Keratinocyte (primary cell): ENCODE results near the gene TAF4B. TPM values are rescaled to one million over a fixed set of nuclear protein-coding genes. Genes with fewer than 3 reads are reported as not detected.

Experiments
- DNase-seq: peaks from one replicate; pipeline ENCODE4 v3.0.0-alpha.2; 2011; ENCODE audit warnings: low read depth, missing footprints, low spot score
- FAIRE-seq: peaks from 2 replicates; lab custom pipeline; 2011; peaks lifted over from hg19 to GRCh38; lab: Jason Lieb, UNC
- H2AFZ ChIP-seq: 2 replicates; pipeline ENCODE4 v1.6.0; 2012; ENCODE audit warnings: low read length, control low read depth, inconsistent platforms; ENCODE audit not compliant: control insufficient read depth
- H3K27ac ChIP-seq: 2 replicates; pipeline ENCODE4 v1.5.1; 2011; ENCODE audit warnings: low read length; ENCODE audit not compliant: control insufficient read depth, insufficient read depth
- H3K27me3 ChIP-seq: 3 replicates; pipeline ENCODE4 v1.6.0; 2011; ENCODE audit warnings: low read length; ENCODE audit not compliant: control insufficient read depth, insufficient read depth; ENCODE audit errors: extremely low read depth
- H3K36me3 ChIP-seq, 2 experiments: 2 replicates in 1 of 2; 3 replicates in 1 of 2; pipeline ENCODE4 v1.5.1; 2011; ENCODE audit warnings: low read length in 2 of 2, mild to moderate bottlenecking in 1 of 2; ENCODE audit not compliant: control insufficient read depth in 2 of 2, insufficient read depth in 2 of 2; ENCODE audit errors: extremely low read depth in 1 of 2
- H3K4me1 ChIP-seq: 3 replicates; pipeline ENCODE4 v1.5.1; 2011; ENCODE audit warnings: low read length; ENCODE audit not compliant: control insufficient read depth, insufficient read depth; ENCODE audit errors: extremely low read depth
- H3K4me2 ChIP-seq: 3 replicates; pipeline ENCODE4 v1.6.0; 2011; ENCODE audit warnings: low read depth, low read length; ENCODE audit not compliant: control insufficient read depth, insufficient read depth; ENCODE audit errors: extremely low read depth
- H3K4me3 ChIP-seq, 3 experiments: fragments of 200-600 bp in 1 of 3; sonication (generic) in 1 of 3; 2 replicates in 2 of 3; 3 replicates in 1 of 3; pipeline ENCODE4 v1.5.1; 2011 to 2016; ENCODE audit warnings: low read length in 3 of 3, mild to moderate bottlenecking in 3 of 3, control low read depth in 2 of 3, inconsistent platforms in 1 of 3, low read depth in 1 of 3, mixed read lengths in 1 of 3, mixed run types in 1 of 3, moderate library complexity in 1 of 3; ENCODE audit not compliant: control insufficient read depth in 2 of 3, insufficient read depth in 2 of 3; ENCODE audit errors: extremely low read depth in 1 of 3
- H3K79me2 ChIP-seq: 2 replicates; pipeline ENCODE4 v1.6.0; 2012; ENCODE audit warnings: low read length; ENCODE audit not compliant: control insufficient read depth, insufficient read depth
- H3K9ac ChIP-seq: 3 replicates; pipeline ENCODE4 v1.6.0; 2011; ENCODE audit warnings: low read length; ENCODE audit not compliant: control insufficient read depth, insufficient read depth; ENCODE audit errors: extremely low read depth
- H3K9me1 ChIP-seq: 3 replicates; pipeline ENCODE4 v1.6.0; 2011; ENCODE audit warnings: low read length; ENCODE audit not compliant: control insufficient read depth, insufficient read depth; ENCODE audit errors: extremely low read depth
- H3K9me3 ChIP-seq: 2 replicates; pipeline ENCODE4 v1.5.1; 2012; ENCODE audit warnings: low read depth, low read length; ENCODE audit not compliant: control insufficient read depth
- H4K20me1 ChIP-seq: 3 replicates; pipeline ENCODE4 v1.6.0; 2011; ENCODE audit warnings: low read length; ENCODE audit not compliant: control insufficient read depth, insufficient read depth; ENCODE audit errors: extremely low read depth
- EZH2 ChIP-seq: IDR thresholded peaks from one replicate; pipeline ENCODE4 v1.6.1; 2012; ENCODE audit warnings: inconsistent platforms, mild to moderate bottlenecking, low read length, moderate library complexity
- dilution Hi-C: fragments of 300-500 bp; cut with MboI; formaldehyde crosslinking; loops from one replicate; pipeline ENCODE4 v1.7.0; 2020; ENCODE audit warnings: low sequenced_read_pairs; ENCODE audit not compliant: extremely low pct_ligation_motif_present
- polyA plus RNA-seq, 5 experiments: library from polyadenylated mRNA; depleted of rRNA in 3 of 5; stranded (reverse) in 3 of 5; stranded (forward) in 1 of 5; unstranded in 1 of 5; fragments of >200 nt; gene quantifications; 1 replicate in 1 of 5; 2 replicates in 3 of 5; 3 replicates in 1 of 5; pipeline versions ENCODE4 v1.2.1 to v1.2.3, GENCODE V29; 2011 to 2012; ENCODE audit warnings: missing spikeins in 2 of 5, low read depth in 1 of 5, low replicate concordance in 1 of 5
- TF ChIP-seq, protein P1 (sequence below), 3 experiments: IDR thresholded peaks in 1 of 3; conservative IDR thresholded peaks in 1 of 3; optimal IDR thresholded peaks in 1 of 3; 2 replicates in 2 of 3; 3 replicates in 1 of 3; pipeline versions ENCODE3 to v1.5.1; 2011; ENCODE audit warnings: low read length in 3 of 3, mild to moderate bottlenecking in 3 of 3, moderate library complexity in 2 of 3, control low read depth in 1 of 3, inconsistent platforms in 1 of 3; ENCODE audit not compliant: insufficient read depth in 2 of 3; ENCODE audit errors: extremely low read depth in 1 of 3

Gene TAF4B
- polyA plus RNA-seq, 1 donor (not counting 4 experiments of a cell fraction or from before 2014, with no cell fraction given), result 5.9 TPM

DNA sequence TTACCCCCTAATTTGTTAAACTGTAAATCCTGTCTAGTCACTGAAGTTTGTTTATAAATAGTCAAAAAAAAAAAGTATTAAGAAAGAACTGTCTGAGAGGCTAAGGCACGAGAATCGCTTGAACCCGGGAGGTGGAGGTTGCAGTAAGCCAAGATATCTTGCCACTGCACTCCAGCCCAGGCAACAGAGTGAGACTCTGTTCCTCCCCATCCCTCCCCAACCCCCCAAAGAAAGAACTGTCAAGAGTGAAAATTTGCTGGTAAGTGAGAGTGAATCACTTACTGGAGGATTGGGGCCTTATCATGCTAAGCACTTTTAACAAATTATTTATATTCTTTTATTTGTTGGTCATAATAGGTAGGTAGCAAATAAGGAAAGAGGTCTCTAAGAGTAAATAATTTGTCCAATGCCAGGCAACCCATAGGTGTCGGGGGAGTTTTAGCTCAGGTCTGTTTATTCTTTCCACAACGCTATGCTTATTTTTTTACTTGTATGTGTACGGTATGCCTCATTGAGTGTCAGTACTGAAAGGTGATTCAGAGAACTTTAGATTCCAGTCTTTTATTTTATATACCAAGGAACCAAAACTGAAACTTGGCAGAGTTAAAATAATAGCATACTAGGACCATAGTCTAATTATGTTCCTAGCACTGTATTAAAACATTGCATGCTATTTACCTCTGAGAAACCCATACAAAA lies 2.5 kb downstream of the TAF4B start:
- dilution Hi-C loops, result no loop called here
- Histone ChIP-seq H3K4me3 (peak overlapping the region in 2 of 3 experiments; percentile 3 to 31), H3K4me1 (peaks cover 44% of the 10 kb centered on the region), H3K79me2 (peaks cover 44% of the 10 kb centered on the region), H4K20me1 (no peaks in the 10 kb centered on the region), H2AFZ (no peak overlapping the region), H3K27ac (no peak overlapping the region), H3K4me2 (peak overlapping the region; percentile 95), H3K36me3 (no peaks in the 10 kb centered on the region), H3K9me1 (peaks cover 2% of the 10 kb centered on the region), H3K27me3 (no peaks in the 10 kb centered on the region), H3K9me3 (no peaks in the 10 kb centered on the region), H3K9ac (peak overlapping the region; percentile 3)
- no peak for DNase-seq
- no peak for FAIRE-seq
- TF ChIP-seq EZH2, result no peak
- TF ChIP-seq, protein P1, sequence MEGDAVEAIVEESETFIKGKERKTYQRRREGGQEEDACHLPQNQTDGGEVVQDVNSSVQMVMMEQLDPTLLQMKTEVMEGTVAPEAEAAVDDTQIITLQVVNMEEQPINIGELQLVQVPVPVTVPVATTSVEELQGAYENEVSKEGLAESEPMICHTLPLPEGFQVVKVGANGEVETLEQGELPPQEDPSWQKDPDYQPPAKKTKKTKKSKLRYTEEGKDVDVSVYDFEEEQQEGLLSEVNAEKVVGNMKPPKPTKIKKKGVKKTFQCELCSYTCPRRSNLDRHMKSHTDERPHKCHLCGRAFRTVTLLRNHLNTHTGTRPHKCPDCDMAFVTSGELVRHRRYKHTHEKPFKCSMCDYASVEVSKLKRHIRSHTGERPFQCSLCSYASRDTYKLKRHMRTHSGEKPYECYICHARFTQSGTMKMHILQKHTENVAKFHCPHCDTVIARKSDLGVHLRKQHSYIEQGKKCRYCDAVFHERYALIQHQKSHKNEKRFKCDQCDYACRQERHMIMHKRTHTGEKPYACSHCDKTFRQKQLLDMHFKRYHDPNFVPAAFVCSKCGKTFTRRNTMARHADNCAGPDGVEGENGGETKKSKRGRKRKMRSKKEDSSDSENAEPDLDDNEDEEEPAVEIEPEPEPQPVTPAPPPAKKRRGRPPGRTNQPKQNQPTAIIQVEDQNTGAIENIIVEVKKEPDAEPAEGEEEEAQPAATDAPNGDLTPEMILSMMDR (optimal IDR thresholded peaks at IDR 0.05 in 1 of 3, IDR thresholded peaks at IDR 0.05 in 1 of 3, conservative IDR thresholded peaks at IDR 0.05 in 1 of 3; ENCODE audit: extremely low read depth in 1 of 3, insufficient read depth in 2 of 3, low read length in 3 of 3), result no peak

- no peak overlapping the region for H3K4me3 ChIP-seq
- FAIRE-seq (no peak), DNase-seq (no peak)
- TF ChIP-seq, protein P1 (optimal IDR thresholded peaks at IDR 0.05 in 1 of 3, IDR thresholded peaks at IDR 0.05 in 1 of 3, conservative IDR thresholded peaks at IDR 0.05 in 1 of 3; ENCODE audit: extremely low read depth in 1 of 3, insufficient read depth in 2 of 3, low read length in 3 of 3), result no peak
- no peak for TF ChIP-seq EZH2
- H3K27ac ChIP-seq, result no peak overlapping the region
- H3K9me1 ChIP-seq, result peaks cover 2% of the 10 kb centered on the region
- H3K9ac ChIP-seq, result no peak overlapping the region
- H3K79me2 ChIP-seq, result peaks cover 54% of the 10 kb centered on the region
- no peaks in the 10 kb centered on the region for H4K20me1 ChIP-seq
- dilution Hi-C loops, result no loop called here
- no peaks in the 10 kb centered on the region for H3K36me3 ChIP-seq
- no peaks in the 10 kb centered on the region for H3K27me3 ChIP-seq
- no peak overlapping the region for H2AFZ ChIP-seq
- no peak overlapping the region for H3K4me2 ChIP-seq
- H3K4me1 ChIP-seq, result peaks cover 31% of the 10 kb centered on the region
- no peaks in the 10 kb centered on the region for H3K9me3 ChIP-seq
These were observed 4.3 kb downstream of the TAF4B start for GRCh38 chr18:26230497-26230896.
